NCI-H524 treated with DMSO at 0.1 percent for 48 hours (cell line): Measurements from ENCODE around the gene BICDL2.

Experiments
- DNase-seq: peaks from one replicate; lab custom pipeline; 2025; lab: John Stamatoyannopoulos, UW

The BICDL2 gene

GRCh38 chr16:3025032-3026002, 11.4 kb downstream of the BICDL2 start:
- DNase-seq: no peak

GRCh38 chr16:3023669-3024478, 12.9 kb downstream of the BICDL2 start, which contains the start of the genes HCFC1R1 and THOC6:
Gene HCFC1R1 (minus strand): TSS chr16:3023942. CDS start chr16:3023941, 1 bp downstream.
Gene THOC6 (plus strand): TSS chr16:3024035. CDS start chr16:3024327, 292 bp downstream.
- peak; percentile 82 for DNase-seq

GRCh38 chr16:3023415-3023668, 13.4 kb downstream of the BICDL2 start:
- DNase-seq: no peak

DNA sequence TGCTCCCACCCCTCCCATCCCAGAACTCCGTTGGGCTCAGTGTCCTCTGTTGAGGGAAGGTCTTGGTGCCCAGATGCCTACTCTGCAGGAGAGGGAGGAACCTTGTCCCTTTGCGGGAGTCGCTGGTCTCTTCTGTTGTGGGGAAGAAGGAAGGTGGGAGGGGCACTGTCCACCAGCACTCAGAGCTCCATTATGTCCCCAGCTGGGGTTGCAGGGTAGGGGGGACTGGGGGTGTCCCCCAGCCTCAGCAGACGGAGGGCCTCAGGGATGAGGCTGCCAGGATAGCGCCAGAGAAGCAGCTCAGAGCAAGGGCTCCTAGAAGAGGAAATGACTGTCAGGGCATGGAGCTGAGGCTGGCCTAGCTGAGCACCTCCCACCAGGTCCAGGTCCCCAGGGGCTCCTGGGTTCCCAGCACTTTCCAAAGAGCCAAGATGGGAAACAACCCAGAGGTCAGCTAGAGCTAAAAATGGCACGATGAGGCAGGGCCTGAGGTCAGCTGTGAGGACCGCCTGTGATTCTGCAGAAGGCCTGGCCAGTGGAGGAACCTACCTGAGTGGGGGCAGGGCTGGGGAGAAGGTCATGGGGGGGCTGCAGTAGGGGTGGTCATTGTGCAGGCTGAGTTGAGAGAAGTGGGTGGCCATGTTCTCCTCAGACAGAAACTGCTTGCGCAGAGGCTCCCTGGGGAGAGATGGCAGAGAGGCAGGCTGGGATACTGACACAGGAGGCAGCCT, 13.9 kb downstream of the BICDL2 start:
- DNase-seq: no peak

DNA sequence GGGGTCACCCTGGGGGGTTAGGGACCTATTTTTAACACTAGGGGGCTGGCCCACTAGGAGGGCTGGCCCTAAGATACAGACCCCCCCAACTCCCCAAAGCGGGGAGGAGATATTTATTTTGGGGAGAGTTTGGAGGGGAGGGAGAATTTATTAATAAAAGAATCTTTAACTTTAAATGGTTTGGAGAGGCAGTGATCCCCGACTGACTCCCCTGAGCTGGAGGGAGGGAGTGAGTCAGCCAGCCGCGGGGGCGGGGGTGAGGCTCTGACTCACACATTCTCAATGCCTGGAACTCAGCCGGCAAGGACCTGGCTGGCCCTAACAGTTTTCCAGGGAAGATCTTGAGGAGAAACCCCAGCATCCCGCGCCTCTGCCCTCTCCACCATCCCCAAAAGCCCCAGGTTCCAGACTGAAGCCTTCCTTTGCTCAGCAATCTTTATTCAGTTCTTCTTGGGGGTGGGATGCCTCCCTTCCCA, 14.5 kb downstream of the BICDL2 start:
- no peak for DNase-seq

DNA sequence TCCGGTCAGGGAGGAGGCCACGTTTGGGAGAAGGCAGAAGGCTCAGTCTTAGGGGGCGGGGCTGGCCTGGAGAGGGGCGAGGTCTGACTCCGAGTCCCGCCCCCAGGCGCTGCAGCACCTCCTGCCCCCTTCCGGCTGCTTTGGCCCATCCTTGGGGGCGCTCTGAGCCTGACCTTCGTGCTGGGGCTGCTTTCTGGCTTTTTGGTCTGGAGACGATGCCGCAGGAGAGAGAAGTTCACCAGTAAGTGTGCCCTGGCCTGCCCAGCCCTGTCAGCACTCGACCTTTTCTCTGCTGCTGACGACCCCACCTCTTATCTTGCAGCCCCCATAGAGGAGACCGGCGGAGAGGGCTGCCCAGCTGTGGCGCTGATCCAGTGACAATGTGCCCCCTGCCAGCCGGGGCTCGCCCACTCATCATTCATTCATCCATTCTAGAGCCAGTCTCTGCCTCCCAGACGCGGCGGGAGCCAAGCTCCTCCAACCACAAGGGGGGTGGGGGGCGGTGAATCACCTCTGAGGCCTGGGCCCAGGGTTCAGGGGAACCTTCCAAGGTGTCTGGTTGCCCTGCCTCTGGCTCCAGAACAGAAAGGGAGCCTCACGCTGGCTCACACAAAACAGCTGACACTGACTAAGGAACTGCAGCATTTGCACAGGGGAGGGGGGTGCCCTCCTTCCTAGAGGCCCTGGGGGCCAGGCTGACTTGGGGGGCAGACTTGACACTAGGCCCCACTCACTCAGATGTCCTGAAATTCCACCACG, 15.1 kb downstream of the BICDL2 start:
- DNase-seq: no peak

DNA sequence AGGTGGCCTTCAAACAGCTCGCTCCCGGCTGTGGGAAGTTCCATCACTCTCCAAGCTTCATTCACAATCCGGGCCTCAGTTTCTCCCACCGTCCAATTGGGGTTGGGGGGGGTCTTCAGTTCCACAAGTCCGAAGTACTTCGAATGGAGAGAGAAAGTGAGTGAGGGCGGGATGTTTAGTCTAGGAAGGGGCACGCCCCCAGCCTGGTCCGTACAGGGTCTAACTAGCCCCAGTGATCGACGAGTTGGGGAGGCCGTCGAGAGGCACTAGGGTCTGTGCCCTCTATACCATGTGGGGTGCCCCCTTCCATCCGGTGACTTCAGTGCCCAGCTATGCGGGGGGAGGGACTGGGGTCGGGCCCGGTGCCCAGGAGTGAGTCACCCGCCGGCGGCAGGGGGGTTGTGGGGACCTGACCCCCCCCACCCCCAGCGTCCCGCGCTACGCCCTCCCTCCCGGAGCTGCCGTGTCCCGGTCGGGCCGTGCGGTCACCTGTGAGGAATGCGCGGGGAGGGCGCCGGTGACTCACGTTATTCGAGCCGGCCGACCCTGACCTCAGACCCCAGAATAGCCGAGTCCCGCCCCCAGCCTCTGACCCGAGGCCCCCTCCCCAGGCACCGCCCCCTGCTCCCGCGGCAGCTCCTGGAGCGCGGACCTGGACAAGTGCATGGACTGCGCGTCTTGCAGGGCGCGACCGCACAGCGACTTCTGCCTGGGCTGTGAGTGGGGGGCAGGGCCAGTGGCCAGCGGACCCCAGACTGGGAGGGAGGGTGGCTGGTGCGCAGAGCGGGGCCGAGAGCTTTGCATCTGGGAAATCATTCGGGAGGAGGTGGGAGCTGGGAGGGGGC, 15.9 kb downstream of the BICDL2 start:
- DNase-seq: no peak

DNA sequence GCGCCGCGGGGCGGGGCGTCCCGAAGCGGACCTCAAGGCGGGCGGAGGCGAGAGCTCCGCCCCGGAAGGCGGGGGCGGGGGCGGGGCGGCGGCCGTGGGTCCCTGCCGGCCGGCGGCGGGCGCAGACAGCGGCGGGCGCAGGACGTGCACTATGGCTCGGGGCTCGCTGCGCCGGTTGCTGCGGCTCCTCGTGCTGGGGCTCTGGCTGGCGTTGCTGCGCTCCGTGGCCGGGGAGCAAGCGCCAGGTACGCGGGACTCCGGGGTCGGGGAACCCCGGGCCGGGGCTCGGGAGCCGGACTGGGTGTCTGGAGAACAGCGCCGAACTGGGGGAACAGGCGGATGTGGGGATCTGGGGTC, 16.5 kb downstream of the BICDL2 start, which contains the start of gene TNFRSF12A:
Gene TNFRSF12A (plus strand): TSS at position 122 of the 357 bp plus-strand sequence. CDS start 30 bp downstream, at position 152.
- DNase-seq: no peak

DNA sequence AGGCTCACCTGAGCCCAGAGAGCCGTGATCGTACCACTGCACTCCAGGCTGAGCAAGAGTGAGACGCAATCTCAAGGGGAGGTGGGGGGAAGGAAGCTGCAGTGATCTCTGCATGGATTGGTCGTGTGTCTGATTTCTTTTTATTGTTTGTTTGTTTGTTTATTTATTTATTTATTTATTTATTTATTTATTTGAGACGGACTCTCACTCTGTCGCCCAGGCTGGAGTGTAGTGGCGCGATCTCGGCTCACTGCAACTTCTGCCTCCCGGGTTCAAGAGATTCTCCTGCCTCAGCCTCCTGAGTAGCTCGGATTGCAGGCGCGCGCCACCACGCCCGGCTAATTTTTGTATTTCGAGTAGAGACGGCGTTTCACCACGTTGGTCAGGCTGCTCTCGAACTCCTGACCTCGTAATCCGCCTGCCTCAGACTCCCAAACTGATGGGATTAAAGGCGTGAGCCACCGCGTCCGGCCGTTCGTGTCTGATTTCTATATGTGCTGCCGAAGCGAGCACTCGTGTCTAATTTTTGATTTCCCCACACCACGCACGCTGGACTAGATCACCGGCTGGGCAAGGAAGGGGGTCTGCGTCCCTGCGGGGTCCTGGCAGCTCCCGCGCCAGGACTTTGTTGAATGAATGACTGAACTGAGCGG, 17.0 kb downstream of the BICDL2 start:
- DNase-seq: no peak

DNA sequence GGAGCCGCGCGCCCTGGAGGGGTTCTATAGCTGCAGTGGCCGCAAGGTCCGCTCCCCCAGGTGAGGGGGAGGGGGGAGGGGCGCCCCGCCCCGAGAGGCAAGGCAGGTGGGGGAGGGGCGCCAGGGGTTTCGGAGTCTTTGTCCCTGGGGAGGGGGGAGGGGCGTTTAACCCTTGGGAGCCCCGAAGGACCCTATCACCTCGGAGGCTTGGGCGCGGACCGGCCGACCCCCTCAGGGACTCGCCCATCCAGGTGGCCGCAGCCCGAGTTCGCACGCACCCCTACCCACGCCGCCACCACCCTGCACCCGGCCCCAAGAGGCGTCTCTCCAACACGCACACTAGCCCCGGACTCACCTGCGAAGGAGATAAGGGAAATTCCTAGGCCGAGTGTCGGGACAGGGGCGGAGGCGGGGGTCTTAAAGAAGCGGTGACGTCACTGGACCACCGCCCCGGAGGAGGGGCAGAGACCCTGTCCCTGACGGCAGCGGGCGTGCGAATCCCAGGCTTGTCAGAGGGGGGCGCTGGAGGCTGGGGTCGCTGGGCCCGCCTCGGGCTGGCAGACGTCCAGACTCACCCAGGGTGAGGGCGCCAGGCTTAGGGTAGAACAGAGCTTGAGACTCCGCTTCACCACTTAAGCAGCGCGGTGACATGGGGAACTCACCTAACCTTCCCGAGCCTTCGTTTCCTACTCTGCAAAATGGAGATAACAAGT, 18.8 kb downstream of the BICDL2 start, which contains the start of gene CLDN6:
Gene CLDN6 (minus strand): TSS at position 390 of the 713 bp plus-strand sequence. CDS start 2,162 bp downstream, outside the sequence.
- DNase-seq: no peak

- DNase-seq: no peak
These were observed 19.4 kb downstream of the BICDL2 start for GRCh38 chr16:3017344-3017743.

DNA sequence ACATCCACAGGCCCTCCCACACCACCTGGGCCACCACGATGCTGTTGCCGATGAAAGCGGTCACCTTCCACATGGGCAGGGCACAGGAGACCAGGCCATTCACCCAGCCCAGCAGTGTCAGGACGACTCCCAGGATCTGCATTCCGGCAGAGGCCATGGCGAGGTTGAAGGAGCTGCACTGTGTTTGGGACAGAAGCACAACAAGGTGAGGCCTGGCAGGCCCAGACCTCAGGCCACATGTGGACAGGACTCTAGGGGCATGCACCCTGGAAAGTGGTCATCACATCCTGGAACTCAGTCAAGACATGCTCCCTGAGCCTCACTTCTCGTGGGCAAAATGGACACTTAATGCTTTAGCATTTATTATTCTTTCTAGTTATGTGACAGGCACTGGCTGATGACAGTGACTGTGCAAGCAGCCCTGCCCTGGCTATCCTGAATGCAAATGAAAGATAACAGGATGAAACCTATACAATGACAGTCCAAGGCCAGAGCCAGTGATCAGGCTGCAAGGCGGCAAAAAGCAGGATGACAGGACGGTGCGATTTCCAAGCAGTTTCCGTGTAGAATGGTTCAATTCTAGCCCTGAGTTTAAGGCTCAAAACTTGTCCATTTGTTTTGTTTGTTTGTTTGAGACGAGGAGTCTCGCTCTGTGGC, 20.8 kb downstream of the BICDL2 start:
- DNase-seq: no peak

DNA sequence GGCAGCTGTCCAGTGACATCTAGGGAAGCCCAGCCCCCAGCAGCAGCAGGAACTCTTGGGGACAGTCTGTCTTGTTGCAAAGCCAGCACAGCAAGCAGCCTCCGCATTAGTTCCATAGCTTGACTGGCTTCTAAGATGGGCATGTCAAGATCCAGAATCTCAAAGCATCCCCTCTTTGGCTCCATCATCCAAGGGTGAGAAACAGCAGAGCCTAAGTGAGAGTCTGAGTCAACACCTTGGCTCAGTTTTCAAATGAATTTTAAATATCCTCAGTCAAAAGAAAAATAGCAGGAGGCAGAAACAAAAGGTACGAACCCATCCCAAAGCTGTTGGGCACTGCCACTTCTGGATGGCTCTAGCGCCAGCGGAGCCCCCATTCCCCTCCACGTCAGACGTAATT, 21.8 kb downstream of the BICDL2 start:
- no peak for DNase-seq

GRCh38 chr16:3013998-3014690, 22.6 kb downstream of the BICDL2 start:
- no peak for DNase-seq

GRCh38 chr16:3013491-3013951, 23.2 kb downstream of the BICDL2 start:
- no peak for DNase-seq

- DNase-seq: no peak
These were observed 23.8 kb downstream of the BICDL2 start, which contains the start of gene CLDN9 for GRCh38 chr16:3012828-3013420. Gene CLDN9 (plus strand): TSS chr16:3012923. CDS start chr16:3013363, 440 bp downstream.

DNA sequence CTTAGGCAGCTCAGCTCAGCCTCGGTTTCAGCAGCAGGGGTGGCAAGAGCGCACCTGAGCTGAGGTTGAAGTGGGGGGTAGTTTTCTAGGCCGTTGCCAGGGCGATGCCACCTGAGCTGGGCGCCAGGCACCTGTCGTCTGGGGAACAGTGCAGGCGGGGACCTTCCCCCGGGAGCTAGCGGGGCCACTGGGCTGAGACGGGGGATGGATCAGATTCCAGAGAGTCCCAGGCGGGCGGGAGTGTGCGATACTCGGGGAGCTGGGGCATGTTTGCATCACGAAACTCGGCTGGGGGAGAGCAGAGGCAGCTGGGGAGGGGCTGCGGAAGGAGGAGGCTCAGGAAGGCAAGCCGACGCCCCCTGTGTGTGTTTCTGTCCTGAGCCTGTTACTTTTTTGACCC, 24.5 kb downstream of the BICDL2 start:
- no peak for DNase-seq
